Lower lobe of right lung (tissue), 2 donors: ENCODE measurements around the gene DNAAF5. TPM values are rescaled to one million over a fixed set of nuclear protein-coding genes. Genes with fewer than 3 reads are reported as not detected.
"Not testable (repeated sequence)": the region's sequence is repeated elsewhere in the genome, so short reads cannot be mapped to it uniquely, and the experiment has no call there.

Experiments used
- ATAC-seq, 2 donors: fragments of 200-7000 bp; cut with Tn5 transposase; one replicate each; pipeline ENCODE4 v1.9.1; 2020 to 2022; ENCODE audit warnings: mild to moderate bottlenecking in 2 of 2, moderate library complexity in 2 of 2
- DNase-seq: peaks from one replicate; pipeline ENCODE4 v3.0.0-alpha.2; 2020
- H3K27ac ChIP-seq: fragments of 200-600 bp; one replicate; pipeline ENCODE4 v1.8.0; 2022
- H3K27me3 ChIP-seq: fragments of 200-600 bp; one replicate; pipeline ENCODE4 v1.8.0; 2022; ENCODE audit warnings: low read depth
- H3K36me3 ChIP-seq: fragments of 200-600 bp; one replicate; pipeline ENCODE4 v1.8.0; 2022; ENCODE audit warnings: mild to moderate bottlenecking
- H3K4me1 ChIP-seq: fragments of 200-600 bp; one replicate; pipeline ENCODE4 v1.8.0; 2022
- H3K4me3 ChIP-seq: fragments of 200-600 bp; one replicate; pipeline ENCODE4 v1.8.0; 2022; ENCODE audit warnings: mild to moderate bottlenecking
- H3K9me3 ChIP-seq: fragments of 200-600 bp; one replicate; pipeline ENCODE4 v1.8.0; 2022
- intact Hi-C: fragments of 100-400 bp; cut with DNase I; formaldehyde crosslinking; loops from one replicate; pipeline ENCODE4 v1.11.0; 2022
- total RNA-seq: library from RNA; stranded (reverse); fragmentation: NEBNext Ultra II Directional; extraction: Animal tissue kit (Norgen Biotek cat#: 25700); gene quantifications from one replicate; pipeline ENCODE4 v1.2.1, GENCODE V29; 2021
- TF ChIP-seq, protein P1 (sequence below): fragments of 200-600 bp; IDR thresholded peaks from one replicate; pipeline ENCODE4 v1.8.0; 2022; ENCODE audit warnings: antibody characterized with exemption, mild to moderate bottlenecking
- donor health status: DM: no; HTN: yes; CAD: no; lungs with severe emphysema.

Gene DNAAF5
- total RNA-seq, 1 donor from 2014 or later: 22.4 TPM

DNA sequence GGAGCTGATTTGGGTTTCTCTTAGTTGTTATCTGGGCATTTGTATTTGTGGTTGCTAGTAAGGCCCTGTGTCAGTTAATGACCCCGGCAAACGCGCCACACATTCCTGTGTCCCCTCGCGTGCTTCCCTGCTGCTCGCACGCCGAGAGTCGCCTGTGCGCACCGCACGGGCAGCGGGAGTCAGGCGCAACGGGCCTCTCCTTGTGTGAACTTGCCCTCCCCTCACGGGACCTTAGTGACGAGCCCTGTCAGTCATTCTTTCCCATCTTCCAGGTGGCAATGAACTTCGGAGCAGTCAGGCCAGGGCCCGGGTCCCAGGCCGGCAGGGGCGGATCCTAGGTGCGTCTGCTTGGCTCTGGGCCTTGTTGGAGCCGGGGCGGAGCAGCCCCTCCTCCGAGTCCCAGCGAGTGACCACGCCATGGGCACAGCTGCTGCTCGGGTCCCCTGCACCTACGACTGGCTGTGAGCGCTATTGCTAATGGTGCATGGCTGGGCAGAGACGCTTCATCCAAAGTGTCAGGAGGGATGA, 13.0 kb downstream of the DNAAF5 start:
- H3K27me3 ChIP-seq: no peaks in the 10 kb centered on the region
- peaks cover 3% of the 10 kb centered on the region for H3K9me3 ChIP-seq
- H3K36me3 ChIP-seq: peaks cover 29% of the 10 kb centered on the region
- H3K4me3 ChIP-seq: no peak overlapping the region
- H3K27ac ChIP-seq: no peak overlapping the region
- TF ChIP-seq, protein P1, sequence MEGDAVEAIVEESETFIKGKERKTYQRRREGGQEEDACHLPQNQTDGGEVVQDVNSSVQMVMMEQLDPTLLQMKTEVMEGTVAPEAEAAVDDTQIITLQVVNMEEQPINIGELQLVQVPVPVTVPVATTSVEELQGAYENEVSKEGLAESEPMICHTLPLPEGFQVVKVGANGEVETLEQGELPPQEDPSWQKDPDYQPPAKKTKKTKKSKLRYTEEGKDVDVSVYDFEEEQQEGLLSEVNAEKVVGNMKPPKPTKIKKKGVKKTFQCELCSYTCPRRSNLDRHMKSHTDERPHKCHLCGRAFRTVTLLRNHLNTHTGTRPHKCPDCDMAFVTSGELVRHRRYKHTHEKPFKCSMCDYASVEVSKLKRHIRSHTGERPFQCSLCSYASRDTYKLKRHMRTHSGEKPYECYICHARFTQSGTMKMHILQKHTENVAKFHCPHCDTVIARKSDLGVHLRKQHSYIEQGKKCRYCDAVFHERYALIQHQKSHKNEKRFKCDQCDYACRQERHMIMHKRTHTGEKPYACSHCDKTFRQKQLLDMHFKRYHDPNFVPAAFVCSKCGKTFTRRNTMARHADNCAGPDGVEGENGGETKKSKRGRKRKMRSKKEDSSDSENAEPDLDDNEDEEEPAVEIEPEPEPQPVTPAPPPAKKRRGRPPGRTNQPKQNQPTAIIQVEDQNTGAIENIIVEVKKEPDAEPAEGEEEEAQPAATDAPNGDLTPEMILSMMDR: no peak
- peak; percentile 30 for DNase-seq
- no peak for ATAC-seq
- intact Hi-C loops: no loop called here
- no peaks in the 10 kb centered on the region for H3K4me1 ChIP-seq

DNA sequence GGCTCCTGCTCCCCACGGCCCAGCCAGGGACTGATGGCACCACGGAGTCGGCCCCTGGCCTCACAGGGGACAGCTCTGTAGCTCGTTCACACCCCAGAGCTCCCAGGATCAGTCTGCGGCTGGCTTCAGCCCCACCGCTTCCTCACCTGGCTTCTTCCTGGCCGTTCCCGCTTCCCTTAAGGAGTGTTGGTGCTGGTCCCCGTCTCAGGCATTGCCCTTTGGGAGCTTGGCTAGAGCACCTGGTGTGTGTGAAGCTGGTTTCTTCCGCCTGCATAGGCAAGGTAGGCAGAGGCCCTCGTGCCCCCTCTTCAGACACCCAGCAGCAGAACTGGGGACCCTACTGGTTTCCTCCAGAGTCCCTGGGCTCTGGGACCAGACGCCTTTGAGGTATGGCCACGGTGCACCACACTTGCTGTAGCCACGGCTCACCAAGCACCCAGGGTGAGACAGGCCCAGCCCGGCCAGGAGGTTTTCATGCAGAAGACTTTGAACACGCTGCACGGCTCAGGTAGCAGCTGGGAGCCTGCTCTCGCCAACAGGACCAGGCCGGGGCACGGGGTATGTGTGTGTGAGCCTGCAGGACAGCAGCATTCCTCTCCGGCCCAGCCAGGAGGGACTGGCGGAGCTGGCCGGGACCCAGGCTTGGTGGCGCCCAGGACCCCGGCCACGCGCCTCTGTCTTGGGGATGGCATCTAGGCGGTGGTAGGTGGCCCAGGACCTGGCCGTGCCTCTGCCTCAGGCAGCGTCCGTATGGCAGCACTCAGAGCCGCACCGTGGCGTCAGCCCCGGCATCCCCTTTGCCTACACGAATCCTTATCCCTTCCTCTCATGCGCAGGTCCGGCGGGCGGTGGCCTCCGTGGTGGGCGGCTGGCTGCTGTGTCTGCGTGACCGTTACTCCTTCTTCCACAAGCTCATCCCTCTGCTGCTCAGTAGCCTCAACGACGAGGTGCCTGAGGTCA, 13.8 kb downstream of the DNAAF5 start:
- Histone ChIP-seq H3K4me1 (no peaks in the 10 kb centered on the region), H3K27ac (no peak overlapping the region), H3K27me3 (no peaks in the 10 kb centered on the region), H3K9me3 (no peaks in the 10 kb centered on the region), H3K36me3 (peaks cover 29% of the 10 kb centered on the region), H3K4me3 (no peak overlapping the region)
- intact Hi-C loops: no loop called here
- ATAC-seq (peak in 1 of 2 donors; percentile 62), DNase-seq (peak; percentile 43)
- TF ChIP-seq, protein P1: no peak

DNA sequence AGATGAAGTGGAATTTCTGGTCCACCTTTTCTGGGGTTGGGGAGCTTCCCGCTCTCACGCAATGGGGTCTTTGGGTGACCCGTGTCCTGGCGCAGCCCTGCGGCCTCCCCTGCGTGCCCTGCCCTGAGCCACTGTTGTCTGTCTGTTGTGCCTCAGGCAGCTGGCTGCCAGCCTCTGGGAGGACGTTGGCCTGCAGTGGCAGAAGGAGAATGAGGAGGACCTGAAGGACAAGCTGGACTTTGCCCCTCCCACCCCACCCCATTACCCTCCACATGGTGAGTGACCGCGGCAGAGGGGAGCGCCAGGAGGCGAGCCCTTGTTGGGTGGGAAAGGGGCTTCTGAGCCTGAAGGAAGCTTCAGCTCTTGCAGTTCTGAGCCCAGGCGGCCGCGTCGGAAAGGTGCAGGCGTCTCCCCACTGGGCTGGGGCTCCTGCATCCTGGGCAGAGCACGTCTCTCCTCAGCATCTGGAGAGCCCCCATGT, 14.7 kb downstream of the DNAAF5 start:
- DNase-seq: peak; percentile 28
- H3K4me1 ChIP-seq: no peaks in the 10 kb centered on the region
- H3K27ac ChIP-seq: no peak overlapping the region
- H3K4me3 ChIP-seq: no peak overlapping the region
- peaks cover 35% of the 10 kb centered on the region for H3K36me3 ChIP-seq
- H3K27me3 ChIP-seq: no peaks in the 10 kb centered on the region
- intact Hi-C loops: no loop called here
- no peak for ATAC-seq
- TF ChIP-seq, protein P1: no peak
- H3K9me3 ChIP-seq: no peaks in the 10 kb centered on the region

DNA sequence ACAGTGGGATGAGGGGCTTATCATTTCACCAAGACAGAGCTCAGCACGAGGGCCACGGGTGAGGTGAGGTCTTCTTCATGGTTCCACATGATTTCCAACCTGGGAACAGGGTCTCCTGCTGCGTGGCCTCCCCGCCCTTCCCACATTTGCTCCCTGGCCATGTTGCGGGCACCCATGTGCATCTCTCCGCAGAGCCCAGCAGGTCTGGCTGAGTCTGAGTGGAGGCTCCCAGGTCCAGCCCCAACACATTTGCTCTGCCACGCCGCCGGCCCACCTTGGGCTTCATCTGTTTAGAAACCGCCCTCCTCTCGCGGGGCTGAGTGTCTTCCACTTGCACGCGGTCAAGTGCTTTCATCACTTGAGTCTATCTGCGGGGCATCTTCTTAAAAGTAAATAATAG, 15.4 kb downstream of the DNAAF5 start:
- Histone ChIP-seq H3K9me3 (no peaks in the 10 kb centered on the region), H3K4me1 (no peaks in the 10 kb centered on the region), H3K36me3 (peaks cover 35% of the 10 kb centered on the region), H3K4me3 (no peak overlapping the region), H3K27ac (no peak overlapping the region), H3K27me3 (no peaks in the 10 kb centered on the region)
- DNase-seq: peak; percentile 37
- TF ChIP-seq, protein P1: no peak
- ATAC-seq: no peak
- intact Hi-C loops: no loop called here

DNA sequence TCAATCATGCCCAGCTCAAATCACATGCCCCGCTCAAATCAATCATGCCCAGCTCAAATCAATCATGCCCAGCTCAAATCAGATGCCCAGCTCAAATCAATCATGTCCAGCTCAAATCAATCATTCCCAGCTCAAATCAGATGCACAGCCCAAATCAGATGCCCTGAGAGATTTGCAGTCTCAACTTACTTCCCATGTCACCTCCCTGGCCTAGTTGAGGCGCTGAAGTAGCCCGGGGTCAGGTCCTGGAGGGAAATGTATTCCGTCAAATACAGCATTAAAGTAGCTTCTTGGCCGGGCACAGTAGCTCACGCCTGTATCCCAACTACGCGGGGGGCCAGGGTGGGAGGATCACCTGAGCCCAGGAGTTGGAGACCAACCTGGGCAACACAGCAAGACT, 16.3 kb downstream of the DNAAF5 start:
- no peak for DNase-seq

DNA sequence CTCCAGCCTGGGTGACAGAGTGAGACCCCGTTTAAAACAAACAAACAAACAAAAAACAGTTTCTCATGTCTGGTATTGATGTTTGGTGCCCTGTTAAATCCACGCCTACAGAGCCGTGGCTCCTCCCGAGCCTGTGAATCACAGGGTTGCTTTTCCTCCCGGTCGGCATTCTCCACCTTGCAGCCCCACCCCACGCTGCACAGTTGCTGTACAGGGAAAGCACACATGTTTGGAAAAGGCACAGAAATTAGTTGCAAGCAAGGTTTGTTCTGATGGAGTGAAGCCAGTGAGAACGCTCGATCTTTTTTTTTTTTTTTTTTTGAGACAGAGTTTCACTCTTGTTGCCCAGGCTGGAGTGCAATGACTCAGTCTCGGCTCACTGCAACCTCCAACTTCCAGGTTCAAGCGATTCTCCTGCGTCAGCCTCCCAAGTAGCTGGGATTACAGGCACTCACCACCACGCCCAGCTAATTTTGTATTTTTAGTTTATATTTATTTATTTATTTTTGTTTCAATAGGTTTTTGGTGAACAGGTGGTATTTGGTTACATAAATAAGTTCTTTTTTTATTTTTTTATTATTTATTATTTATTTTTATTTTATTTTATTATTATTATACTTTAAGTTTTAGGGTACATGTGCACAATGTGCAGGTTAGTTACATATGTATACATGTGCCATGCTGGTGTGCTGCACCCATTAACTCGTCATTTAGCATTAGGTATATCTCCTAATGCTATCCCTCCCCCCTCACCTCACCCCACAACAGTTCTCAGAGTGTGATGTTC, 17.0 kb downstream of the DNAAF5 start:
- intact Hi-C loops, H3K4me3 ChIP-seq, H3K9me3 ChIP-seq, ATAC-seq, H3K4me1 ChIP-seq, H3K27ac ChIP-seq, H3K27me3 ChIP-seq: not testable (repeated sequence)
- H3K36me3 ChIP-seq: peaks cover 35% of the 10 kb centered on the region
- peak; percentile 10 for DNase-seq

More for the DNA sequence above, 16.3 kb downstream of the DNAAF5 start:
- intact Hi-C loops: no loop called here
- H3K27ac ChIP-seq: no peak overlapping the region
- ATAC-seq: no peak
- TF ChIP-seq, protein P1: no peak
- H3K4me3 ChIP-seq: no peak overlapping the region
- H3K27me3 ChIP-seq: no peaks in the 10 kb centered on the region
- H3K36me3 ChIP-seq: peaks cover 35% of the 10 kb centered on the region
- H3K4me1 ChIP-seq: no peaks in the 10 kb centered on the region
- H3K9me3 ChIP-seq: no peaks in the 10 kb centered on the region

DNA sequence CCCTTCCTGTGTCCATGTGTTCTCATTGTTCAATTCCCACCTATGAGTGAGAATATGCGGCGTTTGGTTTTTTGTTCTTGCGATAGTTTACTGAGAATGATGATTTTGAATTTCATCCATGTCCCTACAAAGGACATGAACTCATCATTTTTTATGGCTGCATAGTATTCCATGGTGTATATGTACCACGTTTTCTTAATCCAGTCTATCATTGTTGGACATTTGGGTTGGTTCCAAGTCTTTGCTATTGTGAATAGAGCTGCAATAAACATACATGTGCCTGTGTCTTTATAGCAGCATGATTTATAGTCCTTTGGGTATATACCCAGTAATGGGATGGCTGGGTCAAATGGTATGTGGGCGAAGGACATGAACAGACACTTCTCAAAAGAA, 17.6 kb downstream of the DNAAF5 start:
- H3K27me3 ChIP-seq, DNase-seq, ATAC-seq, H3K9me3 ChIP-seq, H3K4me3 ChIP-seq, H3K27ac ChIP-seq, H3K4me1 ChIP-seq, intact Hi-C loops: not testable (repeated sequence)
- H3K36me3 ChIP-seq: peaks cover 31% of the 10 kb centered on the region
